ENCODE data around the gene CYP2C18.

DNA sequence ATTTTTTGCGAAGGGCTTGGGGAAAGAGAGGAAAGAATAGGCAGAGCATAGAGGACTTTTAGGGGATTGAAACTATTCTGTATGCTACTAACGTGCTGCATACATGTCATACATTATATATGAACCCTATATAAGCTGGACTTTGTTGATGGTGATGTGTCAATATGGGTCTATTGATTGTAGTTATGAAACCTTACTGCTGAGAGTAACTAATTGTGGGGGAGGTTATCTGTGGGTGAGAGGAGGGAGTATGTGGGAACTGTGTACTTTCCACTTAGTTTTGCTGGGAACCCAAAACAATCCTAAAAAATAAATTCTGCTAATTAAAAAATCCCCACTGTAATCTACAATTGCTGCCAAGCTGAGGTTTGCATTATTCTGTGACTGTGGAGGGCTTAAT lies 63.6 kb downstream of the CYP2C18 start:
- TF ChIP-seq, protein P1, sequence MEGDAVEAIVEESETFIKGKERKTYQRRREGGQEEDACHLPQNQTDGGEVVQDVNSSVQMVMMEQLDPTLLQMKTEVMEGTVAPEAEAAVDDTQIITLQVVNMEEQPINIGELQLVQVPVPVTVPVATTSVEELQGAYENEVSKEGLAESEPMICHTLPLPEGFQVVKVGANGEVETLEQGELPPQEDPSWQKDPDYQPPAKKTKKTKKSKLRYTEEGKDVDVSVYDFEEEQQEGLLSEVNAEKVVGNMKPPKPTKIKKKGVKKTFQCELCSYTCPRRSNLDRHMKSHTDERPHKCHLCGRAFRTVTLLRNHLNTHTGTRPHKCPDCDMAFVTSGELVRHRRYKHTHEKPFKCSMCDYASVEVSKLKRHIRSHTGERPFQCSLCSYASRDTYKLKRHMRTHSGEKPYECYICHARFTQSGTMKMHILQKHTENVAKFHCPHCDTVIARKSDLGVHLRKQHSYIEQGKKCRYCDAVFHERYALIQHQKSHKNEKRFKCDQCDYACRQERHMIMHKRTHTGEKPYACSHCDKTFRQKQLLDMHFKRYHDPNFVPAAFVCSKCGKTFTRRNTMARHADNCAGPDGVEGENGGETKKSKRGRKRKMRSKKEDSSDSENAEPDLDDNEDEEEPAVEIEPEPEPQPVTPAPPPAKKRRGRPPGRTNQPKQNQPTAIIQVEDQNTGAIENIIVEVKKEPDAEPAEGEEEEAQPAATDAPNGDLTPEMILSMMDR (optimal IDR thresholded peaks at IDR 0.05 in 1 of 3, IDR thresholded peaks at IDR 0.05 in 1 of 3, conservative IDR thresholded peaks at IDR 0.05 in 1 of 3; ENCODE audit: extremely low read depth in 1 of 3, insufficient read depth in 2 of 3, low read length in 3 of 3): no peak
- TF ChIP-seq EZH2 (IDR thresholded peaks at IDR 0.05; ENCODE audit: low read length): no peak
